Activated CD4-positive, CD25-positive, alpha-beta regulatory T cell treated with anti-CD3 and anti-CD28 coated beads, Interleukin-2, amount 50 U/mL, for 24 hours (primary cell): ENCODE data around the gene STIP1.
"Not testable (repeated sequence)": the region's sequence is repeated elsewhere in the genome, so short reads cannot be mapped to it uniquely, and the experiment has no call there.

Experiments used
- ATAC-seq, 2 donors: fragments of 150-1000 bp; cut with Tn5 transposase; one replicate each; pipeline ENCODE4 v1.10.0; 2021; ENCODE audit warnings: mild to moderate bottlenecking in 1 of 2, moderate library complexity in 1 of 2

Gene STIP1

DNA sequence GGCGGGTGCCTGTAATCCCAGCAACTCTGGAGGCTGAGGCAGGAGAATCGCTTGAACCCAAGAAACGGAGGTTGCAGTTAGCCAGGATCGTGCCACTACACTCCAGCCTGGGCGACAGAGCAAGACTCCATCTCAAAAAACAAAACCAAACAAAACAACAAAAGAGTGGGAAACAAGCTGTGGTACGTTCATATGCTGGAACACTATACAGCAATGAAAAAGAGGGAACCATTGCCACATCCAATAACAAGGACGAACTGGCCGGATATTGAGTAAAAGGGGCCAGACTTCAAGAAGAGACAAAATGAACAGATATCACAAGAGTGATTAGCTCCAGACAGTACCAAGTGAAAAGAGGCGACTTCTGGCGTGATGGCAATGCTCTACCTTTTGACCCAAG lies 24.9 kb upstream of the STIP1 start:
- ATAC-seq = no peak

DNA sequence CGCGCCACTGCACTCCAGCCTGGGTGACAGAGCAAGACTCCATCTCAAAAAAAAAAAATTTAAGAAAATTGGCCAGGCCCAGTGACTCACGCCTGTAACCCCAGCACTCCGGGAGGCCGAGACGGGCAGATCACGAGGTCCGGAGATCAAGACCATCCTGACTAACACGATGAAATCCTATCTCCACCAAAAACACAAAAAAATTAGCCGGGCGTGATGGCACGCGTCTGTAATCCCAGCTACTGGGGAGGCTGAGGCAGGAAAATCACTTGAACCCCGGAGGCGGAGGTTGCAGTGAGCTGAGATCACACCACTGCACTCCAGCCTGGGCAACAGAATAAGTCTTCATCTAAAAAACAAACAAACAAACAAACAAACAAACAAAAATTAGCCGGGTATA lies 23.2 kb upstream of the STIP1 start:
- not testable (repeated sequence) for ATAC-seq

DNA sequence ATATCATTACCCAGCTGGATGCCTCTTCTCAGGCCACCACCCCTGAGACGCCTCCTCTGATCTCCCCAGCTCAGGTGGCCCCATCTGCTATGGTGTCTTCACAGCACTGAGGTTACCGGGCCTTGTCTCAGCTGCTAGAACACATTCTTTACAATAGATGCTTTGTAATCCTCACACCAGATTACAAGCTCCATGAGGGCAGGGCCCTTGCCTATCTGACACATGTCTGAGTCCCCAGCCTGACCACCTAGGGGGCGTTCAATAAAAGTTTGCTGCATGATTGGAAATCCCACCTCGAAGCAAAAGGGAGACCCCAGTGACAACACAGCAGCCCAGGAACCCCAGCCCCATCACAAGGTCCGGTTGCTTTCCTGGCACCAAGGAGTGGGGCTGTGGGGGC lies 22.0 kb upstream of the STIP1 start:
- no peak for ATAC-seq

GRCh38 chr11:64164392-64165312 lies 21.3 kb upstream of the STIP1 start:
- ATAC-seq = no peak

DNA sequence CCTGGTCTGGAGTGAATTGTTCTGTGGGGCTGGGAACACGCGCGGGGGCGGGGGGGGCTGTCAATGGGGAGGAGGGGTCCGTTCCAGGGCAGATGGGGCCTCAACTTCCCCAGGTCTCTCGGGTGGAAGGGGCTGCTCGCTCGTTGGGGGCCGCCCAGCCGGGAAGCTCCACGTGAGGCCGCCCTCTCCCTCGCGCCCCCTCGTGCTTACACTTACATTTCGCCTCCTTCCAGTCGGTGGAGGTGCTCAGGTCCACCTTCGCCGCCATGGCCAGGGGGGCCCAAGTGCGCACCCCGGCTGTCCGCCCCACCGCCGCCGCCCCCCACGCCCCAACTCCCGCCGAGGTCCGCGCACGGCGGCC lies 20.5 kb upstream of the STIP1 start:
- peak in 1 of 2 donors; percentile 1 for ATAC-seq

DNA sequence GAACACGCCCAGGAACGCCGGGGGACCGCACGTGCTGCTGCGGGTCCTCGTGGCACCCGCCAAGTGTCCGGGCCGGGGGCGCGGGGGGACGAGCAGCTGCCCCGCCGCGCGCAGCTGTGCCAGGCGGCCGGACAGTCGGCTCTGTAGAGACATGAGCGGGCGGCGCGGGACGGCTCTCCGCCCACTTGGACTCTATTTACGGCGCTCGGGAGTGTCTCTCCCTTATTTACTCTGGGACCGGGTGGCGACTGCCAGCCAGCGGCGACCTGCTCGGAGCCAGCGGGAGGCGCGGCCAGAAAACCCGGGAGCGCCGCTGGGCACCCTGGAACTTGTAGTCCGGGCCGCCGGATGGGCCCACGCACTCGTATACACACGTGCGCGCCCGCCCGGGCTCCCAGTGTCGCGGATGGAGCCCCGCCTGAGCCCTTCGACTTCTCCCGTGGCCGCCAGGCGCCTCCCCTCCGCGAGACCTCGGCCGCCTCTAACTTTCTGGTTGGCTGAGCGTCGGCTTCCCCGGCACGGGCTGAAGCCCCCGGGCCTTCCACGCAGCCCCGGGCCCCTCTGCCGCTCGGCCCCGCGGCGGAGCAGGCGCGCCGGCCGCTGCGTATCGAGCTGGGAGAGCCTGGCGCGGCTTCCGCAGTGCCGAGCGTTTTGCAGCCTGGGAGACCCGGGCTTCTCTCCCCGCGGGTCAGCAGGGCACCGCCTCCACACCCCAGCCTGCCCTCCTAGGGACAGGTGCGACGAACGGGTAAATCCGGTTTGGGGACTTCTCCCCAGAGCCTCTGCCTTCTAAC lies 19.9 kb upstream of the STIP1 start, which contains the start of gene MACROD1:
Gene MACROD1, minus strand, starts transcription at position 272 of the 794 bp plus-strand sequence. Its CDS starts 119 bp downstream, at position 153.
- ATAC-seq = peak; percentile 96 to 97

DNA sequence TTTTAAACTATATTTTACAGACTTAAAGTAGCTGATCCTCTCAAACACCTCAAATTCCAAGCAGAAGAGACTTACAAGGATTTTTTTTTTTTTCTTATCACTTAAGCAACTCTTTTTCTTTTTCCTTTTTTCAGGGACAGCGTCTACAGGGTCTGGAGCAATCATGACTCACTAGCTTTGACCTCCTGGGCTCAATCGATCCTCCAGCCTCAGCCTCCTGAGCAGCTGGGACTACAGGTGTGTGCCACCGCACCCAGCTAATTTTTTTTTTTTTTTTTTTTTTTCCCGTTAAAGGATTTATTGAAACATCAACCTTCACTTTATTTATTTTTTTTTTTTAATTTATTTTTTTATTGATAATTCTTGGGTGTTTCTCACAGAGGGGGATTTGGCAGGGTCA lies 15.6 kb upstream of the STIP1 start:
- no peak for ATAC-seq

GRCh38 chr11:64173616-64174355 lies 12.2 kb upstream of the STIP1 start:
- ATAC-seq = no peak

DNA sequence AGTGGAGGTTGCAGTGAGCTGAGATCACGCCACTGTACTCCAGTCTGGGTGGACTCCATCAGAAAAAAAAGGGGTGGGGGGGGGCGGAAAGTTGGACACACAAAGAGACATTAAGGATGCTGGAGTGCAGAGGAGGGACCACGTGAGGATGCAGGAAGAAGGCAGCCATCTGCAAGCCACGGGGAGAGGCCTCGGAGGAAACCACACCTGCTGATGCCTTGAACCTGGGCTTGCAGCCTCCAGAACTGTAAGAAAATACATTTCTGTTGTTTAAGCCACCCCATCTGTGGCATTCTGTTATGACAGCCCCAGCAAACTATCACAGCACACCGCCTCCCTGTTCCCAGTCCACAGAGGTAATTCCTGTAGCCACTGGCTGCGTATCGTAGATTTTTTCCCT lies 9.2 kb upstream of the STIP1 start:
- ATAC-seq = no peak

GRCh38 chr11:64178203-64178602 lies 7.8 kb upstream of the STIP1 start:
- ATAC-seq = peak in 1 of 2 donors; percentile 18

DNA sequence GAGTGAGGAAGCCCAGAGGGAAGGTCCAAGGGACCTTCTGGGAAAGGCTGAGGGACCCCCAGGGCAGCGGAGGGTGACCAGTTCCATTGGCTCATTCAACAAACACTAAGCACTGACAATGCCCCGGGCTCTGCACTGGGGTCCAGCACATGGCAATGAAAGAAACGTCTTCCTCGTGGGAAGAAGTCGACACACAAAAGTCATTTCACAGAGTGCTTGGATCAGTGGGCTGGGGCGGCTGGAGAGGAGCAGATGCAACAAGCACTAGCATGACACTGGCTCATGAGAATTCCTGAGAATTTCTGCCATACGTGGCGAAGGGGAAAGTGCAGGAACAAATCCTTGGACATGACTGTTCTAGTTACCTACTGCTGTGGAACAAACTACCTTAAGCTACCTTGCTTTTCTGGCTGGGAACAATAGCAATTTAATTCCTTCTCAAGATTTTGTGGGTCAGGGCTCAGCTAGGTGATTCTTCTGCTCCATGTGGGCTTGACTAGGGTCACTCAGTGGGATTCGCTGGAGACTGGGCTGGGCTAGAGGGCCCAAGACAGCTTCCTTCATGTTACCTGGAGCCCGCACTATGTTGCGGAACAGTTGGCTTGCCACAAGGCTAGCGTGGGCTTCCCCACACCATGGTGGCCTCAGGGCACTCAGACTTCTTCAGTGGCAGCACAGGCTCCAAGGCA lies 6.9 kb upstream of the STIP1 start:
- ATAC-seq = no peak

DNA sequence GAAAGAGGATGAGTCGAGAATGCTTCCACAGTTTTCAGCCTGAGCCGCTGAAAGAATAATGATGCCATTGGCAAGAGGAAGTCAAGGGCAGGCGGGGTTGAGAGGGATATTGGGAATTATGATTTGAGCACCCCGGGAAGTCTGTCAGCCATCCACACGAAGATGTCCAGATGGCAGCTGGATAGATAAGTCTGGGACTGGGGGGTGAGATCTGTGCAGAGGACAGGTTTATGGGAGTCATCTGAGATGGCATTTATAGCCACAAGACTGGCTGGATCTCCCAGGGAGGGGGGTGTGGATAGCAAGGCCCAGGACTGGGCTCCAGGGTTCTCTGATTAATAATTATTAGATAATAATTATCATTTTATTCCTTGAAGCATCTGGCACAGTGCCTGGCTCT lies 5.1 kb upstream of the STIP1 start:
- ATAC-seq = no peak

DNA sequence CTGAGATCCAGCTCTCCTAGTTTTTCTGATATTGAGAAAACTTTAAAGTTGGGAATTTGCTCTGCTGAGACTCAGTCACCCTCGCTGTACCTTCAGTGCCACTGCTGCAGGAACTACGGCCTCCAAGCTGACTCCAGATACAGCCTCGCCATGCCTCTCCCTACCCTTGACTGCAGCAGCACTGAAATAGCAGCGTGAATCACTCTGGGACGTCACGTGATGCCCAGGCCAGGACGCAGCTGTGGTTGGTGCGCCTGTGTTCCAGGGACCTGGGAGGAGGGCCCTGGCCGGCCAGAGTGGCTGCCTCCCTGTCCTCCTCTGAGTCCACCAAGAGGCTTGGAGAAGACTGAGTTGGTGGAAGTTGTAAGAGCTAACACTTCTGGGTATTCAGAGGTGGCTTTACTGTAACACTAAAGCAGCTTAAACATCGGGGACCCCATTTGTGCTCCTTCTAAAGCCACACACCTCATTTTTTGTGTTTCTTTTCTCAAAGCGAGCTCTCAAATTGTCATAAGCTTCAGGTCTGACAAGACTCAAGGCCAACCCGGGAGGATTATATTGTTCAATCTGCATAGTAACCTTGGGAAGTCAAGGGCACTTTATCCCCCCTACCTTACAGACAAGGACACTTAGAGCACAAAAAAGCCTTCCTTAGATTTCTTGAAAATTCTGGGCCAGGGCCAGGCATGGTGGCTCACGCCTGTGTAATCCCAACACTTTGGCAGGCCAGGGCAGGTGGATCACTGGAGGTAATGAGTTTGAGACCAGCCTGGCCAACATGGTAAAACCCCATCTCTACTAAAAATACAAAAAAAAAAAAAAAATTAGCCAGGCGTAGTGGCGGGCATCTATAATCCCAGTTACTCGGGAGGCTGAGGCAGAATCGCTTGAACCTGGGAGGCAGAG lies 4.2 kb upstream of the STIP1 start:
- no peak for ATAC-seq

DNA sequence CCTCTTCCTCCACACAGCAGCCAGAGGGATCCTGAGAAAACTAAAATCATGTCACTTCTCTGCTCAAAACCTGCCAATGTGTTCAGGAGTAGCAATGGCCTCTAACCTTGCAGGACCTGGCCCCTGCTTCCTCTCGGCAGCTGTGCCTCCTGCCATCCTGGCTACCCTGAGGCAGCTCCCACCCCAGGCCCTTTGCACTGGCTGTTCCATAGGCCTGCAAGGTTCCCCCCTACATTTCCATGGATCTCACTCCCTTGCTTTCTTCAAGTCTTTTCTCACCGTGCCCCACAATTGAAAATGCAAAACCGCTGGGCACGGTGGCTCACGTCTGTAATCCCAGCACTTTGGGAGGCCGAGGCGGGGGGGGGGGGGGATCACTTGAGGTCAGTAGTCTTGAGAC lies 2.1 kb upstream of the STIP1 start:
- ATAC-seq = no peak

DNA sequence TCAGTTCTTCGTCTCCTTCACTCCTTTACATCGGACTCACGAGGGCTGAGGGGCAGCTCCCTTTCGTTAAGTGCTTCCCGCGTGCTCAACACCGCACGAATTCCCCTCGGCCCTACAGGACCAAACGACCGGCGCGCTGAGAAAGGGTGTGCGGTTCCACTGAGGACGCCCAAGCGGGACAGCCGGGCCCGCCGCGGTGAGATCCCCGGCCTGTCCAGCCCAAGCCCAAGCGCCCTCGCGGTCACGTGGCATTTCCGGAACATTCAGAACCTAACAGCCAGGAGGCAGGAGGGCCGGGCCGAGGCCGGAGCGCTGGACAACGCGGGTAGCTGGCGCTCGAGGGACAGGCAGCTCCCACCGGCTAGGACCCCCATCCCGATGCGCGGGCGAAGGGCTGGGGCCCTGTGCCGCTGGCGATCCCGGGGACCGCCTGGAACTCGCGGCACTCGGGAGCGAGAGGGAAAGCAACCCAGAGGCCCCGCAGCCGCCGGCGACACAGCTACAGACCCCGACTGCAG lies 737 bp upstream of the STIP1 start:
- ATAC-seq = no peak

DNA sequence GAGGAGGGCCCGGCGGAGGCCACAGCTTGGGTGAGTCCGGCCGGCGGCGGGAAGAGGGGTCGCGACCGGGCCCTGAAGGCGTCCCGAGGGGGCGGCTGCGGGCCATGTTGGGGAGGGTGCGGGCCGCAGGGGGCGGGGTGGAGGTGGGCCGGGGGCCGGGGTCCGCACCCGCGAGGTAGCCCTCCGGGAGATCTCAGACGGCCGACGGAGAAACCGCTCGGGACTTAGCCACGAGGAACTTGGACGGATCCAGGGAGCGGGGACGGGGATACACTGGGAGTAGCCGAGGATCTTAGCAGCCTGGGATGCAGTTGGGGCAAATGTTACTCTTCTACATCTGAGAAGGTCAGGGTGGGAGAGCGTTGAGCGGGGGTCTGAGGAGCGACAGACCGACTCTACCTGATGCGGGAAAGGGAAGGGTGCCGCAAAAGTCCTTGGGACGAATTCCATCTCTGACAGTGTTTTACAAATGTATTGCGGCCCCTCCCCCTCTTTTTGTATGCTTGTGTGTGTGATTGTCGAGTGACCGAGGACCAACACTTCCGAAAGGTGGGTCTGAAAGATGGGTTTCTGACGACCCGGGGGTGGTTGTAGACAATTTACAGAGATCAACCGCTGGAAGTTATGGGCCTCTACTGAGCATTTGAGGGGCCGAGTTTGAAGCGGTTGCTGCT lies 658 bp downstream of the STIP1 start:
- ATAC-seq = no peak

- ATAC-seq = no peak
Observed at GRCh38 chr11:64192434-64192833, 6.5 kb downstream of the STIP1 start.

- no peak for ATAC-seq
Observed at GRCh38 chr11:64196626-64197025, 10.7 kb downstream of the STIP1 start.

- no peak for ATAC-seq
Observed at GRCh38 chr11:64198511-64198910, 12.5 kb downstream of the STIP1 start.

DNA sequence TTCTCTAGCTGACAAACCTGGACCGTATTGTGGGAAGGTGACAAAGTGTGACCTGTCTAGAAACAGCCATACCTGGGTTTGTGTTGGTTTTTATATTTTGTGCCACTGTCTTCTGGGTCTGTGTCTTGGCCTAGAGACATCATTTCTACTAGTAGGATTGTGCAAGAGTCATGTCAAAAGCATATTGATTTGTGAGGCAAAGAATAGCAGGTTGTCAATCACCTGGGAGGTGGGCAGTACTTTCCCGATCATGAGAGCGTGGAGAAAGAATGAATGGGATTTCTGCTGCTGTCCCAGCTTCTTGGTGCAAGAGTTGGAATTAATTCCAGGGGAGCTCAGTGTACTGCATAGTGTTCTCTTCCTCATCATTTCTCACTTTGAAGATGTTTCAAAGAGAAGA lies 15.6 kb downstream of the STIP1 start:
- ATAC-seq = no peak

DNA sequence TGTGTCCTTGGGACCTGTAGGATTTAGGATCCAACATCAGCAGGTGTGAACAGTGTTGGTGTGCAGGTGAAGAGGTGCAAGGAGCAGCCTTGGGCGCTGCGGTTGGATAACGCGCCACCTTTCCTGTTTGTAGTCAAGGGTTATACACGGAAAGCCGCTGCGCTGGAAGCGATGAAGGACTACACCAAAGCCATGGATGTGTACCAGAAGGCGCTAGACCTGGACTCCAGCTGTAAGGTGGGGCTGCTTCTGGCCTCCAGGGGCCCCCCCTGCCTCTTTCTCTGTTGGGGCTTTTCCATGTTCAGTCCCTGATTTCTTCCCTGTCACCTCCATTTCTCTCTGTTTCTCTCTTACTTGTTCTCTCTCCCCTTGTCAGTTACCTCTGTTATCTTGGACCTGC lies 17.0 kb downstream of the STIP1 start:
- ATAC-seq = no peak
